Measurements from ENCODE around the gene NF1.
A peak's percentile ranks its signal among the peaks of the same experiment; 100 is the strongest.
"Not testable (repeated sequence)": the region's sequence is repeated elsewhere in the genome, so short reads cannot be mapped to it uniquely, and the experiment has no call there.

The NF1 gene

GRCh38 chr17:31364012-31364411 is 269.2 kb downstream of the NF1 start:
- DNase-seq, result no peak

DNA sequence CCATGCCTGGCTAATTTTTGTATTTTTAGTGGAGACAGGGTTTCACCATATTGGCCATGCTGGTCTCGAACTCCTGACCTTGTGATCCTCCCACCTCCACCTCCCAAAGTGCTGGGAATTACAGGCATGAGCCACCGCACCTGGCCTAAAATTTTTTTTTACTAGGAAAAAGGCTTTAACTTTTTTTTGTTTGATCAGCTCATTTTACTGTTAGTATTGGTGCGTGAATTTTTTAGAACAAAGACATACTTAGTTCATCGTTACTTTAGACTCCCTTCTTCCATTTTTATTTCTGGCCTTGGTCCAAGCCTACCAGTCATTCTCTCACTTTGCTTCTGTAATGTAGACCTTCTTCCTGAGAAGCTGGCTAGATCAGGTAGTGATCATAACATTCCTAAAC is 271.3 kb downstream of the NF1 start:
- DNase-seq, result no peak

DNA sequence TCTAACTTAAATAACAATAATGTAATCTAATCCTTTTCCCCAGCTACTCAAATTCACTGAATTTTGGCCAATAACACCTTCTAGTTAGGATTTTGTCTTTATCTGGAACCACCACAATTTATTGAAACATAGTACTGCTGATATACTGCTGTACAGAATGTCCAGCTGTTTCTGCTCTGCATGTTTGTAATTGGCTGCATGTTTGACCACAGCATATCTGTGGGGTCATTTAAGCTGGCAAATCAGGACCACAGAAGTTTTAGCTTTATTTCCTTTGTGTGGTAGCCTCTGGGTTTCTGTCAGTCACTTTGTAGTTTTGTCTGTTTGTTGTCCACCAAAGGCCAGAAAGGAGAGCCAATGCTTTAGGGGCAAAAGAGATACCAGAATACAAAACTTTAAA is 274.5 kb downstream of the NF1 start:
- DNase-seq, result no peak

DNA sequence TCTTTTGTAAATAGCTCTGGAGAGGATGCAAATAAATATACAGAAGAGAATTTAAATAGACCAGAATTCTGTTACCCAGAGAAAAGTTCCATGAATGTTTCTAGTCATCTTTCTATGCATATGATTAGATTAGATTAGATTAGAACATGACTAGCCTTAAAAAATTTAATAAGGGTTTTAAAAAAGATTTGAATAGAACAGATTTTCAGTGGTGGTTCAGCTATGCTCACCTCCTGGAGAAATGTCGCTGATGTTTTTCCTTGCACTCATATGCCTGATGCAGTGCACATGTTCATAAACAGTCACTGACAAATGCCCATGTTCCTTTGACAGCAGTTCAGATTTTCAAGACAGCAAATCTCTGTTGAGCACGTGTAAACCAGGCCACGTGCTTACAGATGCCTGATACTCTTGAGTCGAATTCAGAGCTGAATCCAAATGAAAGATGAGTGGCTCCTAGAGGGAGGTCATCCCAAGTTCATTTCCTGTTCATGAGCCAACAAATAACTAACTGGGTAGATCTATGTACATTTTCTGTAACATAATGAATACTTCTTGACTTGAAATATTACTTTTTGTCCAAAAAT is 276.8 kb downstream of the NF1 start:
- DNase-seq, result no peak

DNA sequence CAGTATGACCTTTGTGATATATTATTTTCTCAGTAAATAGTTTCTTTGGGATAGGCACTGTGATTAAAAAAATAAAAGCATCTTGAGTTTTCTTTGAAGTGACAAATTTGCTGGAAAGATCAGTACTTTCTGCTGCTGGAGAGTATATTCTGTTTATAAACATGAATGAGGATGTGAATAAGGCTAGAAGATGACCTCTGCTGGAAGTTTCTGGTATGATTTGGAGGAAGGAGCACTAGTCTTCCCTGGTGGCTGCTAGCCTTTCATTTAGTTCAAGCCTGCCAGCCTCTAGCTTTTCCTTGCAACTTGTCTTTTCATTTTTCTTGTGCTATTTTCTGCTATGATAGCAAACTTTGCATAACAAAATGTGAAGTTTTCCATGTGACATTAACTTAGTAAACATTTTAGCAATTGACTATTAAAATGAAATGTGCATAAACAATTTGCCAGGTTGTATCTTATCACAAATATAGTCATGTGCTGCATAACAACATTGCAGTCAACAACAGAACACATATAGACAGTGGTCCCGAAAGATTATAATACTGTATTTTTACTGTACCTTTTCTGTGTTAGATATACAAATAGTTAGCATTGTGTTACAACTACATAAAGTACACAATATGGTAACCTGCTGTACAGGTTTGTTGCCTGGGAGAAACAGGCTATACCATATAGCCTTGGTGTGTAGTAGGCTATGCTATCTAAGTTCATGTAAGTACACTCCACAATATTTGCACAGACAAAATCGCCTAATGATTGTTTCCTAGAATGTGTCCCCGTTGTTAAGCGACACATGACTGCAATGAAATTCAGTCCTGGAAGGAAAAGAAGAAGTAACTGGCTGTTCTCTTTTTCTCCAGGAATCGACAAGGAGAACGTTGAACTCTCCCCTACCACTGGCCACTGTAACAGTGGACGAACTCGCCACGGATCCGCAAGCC is 278.6 kb downstream of the NF1 start:
- DNase-seq, result peak; percentile 14 to 91

GRCh38 chr17:31374094-31374447 is 279.3 kb downstream of the NF1 start:
- DNase-seq, result no peak

- DNase-seq, result no peak
Observed at GRCh38 chr17:31374503-31374902, 279.7 kb downstream of the NF1 start.

DNA sequence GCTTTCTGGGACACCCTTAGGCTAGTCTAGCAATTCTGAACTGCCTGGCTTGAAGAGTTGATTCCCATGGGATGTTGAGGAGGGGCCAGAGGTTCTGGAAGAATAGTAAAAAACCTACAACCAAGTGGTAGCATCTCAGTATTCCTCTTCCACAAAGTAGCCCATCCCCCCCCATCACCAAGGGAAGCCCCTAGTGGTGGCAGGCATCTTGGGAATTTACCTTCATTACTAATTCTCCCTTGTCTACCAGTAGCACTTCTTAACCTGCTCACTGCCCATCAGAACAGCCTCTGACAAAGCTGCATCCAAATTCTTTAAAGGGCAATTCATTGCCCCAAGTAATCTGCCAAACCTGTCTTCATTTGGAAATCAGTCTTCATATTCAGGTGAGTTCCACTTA is 283.9 kb downstream of the NF1 start:
- no peak for DNase-seq

- DNase-seq, result no peak
Observed at GRCh38 chr17:31379597-31380205, 284.9 kb downstream of the NF1 start.

DNA sequence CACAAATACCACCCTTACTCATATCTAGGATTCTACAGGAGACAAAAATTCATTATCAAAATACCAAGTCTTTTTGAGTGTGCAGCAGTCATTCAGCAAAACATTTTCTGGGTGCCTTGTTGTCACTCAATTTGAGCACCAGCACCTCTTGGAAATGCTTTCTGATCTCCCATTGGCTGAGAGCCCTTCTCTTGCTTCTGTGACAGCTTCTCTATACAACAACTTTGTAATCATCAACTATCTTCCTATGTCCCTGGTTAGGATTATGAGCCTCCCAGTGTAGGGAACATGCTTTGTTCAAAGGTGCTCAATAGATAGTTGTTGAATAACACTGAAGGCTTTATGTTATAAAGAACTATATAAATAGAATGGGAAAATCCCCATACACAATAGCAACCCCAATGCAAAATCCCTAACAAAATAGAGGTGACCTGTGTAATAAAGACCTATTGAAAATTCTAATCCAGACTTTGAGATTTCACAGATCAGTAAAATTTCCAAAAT is 286.4 kb downstream of the NF1 start:
- no peak for DNase-seq

DNA sequence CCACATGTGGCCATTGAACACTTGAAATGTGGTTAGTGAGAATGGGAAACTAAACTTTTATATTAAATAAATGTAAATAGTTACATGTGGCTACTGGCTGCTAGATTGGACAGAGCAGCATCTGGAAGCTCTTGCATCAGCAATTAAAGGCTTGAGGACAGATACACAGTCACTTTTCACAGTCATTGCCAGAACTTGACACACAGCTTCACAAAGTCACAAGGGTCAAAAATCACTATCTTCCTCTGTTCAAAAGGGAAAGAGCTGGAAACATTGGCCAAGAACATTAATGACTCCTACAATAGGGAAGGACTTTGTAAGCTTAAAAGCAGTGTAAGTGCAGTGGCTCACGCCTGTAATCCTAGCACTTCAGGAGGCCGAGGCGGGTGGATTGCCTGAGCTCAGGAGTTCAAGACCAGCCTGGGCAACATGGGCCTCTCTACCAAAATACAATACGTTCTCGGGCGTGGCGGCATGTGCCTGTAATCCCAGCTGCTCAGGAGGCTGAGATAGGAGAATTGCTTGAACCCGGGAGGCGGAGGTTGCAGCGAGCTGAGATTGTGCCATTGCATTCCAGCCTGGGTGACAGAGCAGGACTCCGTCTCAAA is 288.0 kb downstream of the NF1 start:
- not testable (repeated sequence) for DNase-seq

- DNase-seq, result not testable (repeated sequence)
Observed at GRCh38 chr17:31383488-31383887, 288.7 kb downstream of the NF1 start.

DNA sequence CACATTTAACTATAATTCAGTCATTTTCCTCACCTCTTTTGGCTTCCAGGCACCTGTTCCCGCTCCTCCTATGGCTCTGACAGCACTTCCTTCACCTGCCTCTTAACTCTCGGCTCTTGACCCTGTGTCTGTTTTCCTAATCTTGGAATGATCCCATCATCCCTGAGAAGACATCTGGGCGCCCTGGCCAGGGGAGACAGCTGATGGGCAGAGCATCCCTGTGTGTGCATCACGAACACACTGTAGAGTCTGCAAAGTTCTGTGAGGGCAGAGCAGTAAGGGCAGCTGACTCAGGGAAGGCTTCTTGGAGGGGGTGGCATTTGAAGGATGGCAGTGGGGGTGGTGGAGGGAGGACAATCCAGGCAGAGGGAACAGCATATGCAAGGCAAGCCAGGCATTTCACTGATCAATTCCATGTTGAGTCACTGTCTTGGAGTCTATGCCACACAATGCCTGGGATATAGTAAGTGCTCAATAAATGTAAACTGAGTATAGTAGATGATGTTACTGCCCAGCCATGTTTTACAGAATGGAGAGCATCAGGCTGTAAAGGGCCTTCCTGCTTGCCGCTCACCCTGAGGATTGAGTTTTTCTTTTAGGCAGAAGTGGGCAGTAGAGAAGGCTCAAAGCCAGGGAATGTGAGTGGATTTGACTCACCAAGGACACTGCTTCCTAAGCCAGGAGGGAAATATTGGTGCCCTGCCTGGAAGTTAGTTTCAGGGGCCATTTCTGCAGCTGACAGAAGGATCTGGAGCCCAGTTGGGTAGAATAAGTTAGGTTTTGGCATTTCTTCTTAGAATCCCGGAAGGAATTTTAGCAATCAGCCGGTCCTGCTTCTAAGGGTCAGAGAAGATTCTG is 290.9 kb downstream of the NF1 start:
- DNase-seq, result no peak

GRCh38 chr17:31386542-31387075 is 291.8 kb downstream of the NF1 start:
- no peak for DNase-seq

DNA sequence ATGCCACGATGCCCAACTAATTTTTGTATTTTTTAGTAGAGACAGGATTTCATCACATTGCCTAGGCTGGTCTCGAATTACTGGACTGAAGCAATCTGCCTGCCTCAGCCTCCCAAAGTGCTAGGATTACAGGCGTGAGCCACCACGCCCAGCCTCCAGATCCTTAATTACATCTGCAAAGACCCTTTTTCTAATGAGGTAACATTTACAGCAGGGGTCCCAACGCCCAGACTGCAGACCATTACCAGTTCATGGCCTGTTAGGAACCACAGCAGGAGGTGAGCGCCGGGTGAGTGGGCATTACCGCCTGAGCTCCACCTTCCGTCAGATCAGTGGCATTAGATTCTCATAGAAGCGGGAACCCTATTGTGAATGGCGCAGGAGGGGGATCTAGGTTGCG is 292.7 kb downstream of the NF1 start:
- no peak for DNase-seq

- no peak for DNase-seq
Observed at GRCh38 chr17:31388351-31388750, 293.6 kb downstream of the NF1 start.

DNA sequence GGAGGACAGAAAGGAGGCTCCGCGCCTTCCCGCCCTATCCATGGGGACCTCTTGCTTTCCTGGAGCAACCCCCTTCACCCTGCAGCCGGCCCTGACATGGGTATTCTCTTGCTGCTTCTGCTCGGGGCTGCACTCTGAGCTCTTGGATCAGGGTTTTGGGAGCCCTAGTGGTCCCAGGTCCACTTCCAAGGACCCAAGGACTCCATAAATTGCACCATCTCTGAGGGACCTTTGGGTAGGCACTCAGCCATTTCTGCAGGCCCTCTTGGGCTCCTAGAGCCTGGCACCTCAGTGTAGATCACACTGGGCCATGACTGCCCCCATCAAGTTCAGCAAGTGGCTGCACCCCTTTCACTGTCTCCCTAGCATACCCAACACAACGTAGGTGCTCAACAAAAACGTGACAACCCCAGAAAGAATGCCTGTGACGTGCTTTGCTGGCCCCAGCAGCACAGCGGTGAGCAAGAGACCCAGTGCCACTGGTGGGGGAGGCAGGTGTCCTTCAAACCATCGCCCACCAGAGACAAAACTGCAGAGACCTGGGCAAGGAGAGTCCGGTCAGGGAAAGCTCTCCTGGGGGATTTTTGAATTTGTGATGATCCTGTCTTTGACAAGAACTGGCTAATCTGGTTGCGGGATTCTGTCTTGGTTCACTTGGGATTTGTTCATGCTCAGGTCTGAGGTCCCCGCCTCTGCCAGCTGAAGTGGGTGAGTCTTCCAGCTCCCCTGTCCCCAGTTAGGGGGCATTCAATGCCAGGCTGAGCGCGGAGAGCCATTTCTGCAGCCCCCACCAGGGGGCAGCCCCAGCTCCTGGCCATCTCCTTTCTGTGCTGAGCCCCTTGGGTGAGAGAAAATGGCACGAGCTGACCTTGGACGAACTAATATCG is 294.2 kb downstream of the NF1 start:
- DNase-seq, result peak; percentile 44 to 53

DNA sequence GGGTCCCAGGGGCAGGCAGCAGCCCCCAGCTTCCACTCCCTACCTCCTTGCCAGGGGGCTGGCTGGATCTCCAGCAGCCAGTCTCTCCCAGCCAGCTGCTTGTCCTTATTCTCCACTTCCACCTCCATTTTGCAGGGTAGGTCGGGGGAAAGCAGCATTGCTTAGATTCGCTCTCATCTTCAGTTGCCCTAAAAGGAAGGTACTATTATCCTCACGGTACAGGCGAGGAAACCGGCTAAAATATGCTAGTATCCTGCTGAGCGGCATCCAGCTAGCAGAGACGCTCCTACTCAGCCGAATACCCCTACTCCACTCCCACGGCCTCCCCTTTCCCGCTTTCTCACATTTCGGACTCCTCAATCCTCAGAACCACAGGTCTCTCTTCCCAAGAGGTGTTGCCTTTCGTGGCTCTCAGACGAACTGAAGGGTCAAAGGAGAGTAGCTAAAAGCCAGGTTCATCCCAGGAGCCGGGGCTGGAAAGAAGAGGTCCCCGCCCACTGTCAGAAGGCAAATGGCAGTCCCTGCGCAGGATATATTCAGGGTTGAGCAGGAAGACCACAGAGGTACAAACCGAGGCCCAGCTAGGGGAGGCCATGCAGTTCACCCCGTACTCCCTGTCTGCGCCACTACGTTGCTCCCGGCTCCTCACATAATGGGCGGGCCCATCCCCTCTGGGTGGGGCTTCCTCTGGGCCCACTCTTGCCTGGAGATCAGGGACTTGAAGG is 295.0 kb downstream of the NF1 start:
- no peak for DNase-seq

- DNase-seq, result no peak
Observed at GRCh38 chr17:31390426-31390747, 295.6 kb downstream of the NF1 start.

DNA sequence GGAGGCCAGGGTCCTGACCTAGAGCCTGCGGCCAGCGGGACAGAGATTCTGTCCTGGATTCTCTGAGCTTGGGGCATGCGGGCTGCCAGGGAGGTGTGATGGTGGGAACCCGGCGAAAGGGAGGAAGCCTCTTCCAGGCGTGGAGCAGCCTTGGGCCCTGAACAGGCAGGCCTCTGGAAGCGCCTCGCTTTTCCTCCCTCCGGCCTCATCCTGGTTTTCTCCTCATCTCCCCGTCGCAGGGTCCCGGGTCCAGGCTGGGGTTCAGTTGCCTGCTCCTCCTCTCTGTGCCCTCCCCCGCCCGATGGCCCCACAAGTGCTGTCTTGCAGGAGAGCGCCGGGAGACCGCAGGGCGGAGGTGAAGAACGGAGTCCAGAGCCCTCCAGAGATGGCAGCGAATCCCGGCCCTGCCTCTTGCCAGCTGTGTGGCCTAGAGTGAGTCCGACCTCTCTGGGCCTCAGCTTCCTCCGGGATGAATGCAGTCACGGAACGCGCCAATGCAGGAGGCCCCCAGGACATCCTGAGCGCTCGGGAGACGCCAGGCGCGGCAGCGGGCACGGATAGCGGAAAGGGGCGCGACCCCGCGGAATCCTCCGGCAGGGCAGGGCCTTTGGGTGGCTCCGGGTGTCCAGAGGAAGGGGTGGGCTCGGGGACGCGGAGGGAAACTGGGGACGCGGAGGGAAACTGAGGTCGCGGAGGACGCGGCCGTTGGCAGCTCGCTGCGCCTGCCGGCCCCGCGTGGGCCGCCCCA is 296.1 kb downstream of the NF1 start:
- DNase-seq, result no peak
